Measurements from ENCODE around the gene C11orf52.

The C11orf52 gene

DNA sequence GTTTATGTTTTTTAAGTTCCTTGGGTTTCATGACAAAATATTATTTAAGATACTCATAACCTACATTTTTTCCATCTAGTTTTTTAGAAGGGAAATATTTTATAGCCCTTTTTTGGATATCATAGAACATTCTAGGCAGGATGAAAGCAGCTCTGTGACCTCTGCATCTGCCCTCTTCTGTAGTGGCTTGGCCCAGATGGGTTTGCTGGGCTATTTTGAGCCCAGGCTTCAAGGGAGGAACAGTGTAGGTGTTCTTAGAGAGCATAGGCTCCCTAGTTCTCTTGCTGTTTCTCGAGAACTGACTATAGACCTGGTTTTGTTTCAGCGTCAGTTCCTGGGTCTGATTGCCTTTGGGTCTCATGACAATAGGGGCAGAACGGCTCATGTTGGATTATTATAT is 50.6 kb downstream of the C11orf52 start:
- Histone ChIP-seq H3K4me2 (no peak overlapping the region), H3K36me3 (ENCODE audit: insufficient read depth) (no peaks in the 10 kb centered on the region), H3K9ac (no peak overlapping the region), H3K27me3 (ENCODE audit: insufficient read depth, low read depth) (no peaks in the 10 kb centered on the region), H2AFZ (ENCODE audit: low read depth) (no peak overlapping the region), H3K4me1 (ENCODE audit: low read depth, poor library complexity, severe bottlenecking) (peaks cover 14% of the 10 kb centered on the region), H3K4me3 (IDR thresholded peaks at IDR 0.05; ENCODE audit: insufficient read depth, low read depth, low read length) (no peak overlapping the region), H3K27ac (no peak overlapping the region), H3K79me2 (ENCODE audit: insufficient read depth, low read depth) (no peaks in the 10 kb centered on the region), H4K20me1 (ENCODE audit: insufficient read depth) (no peaks in the 10 kb centered on the region)
- TF ChIP-seq, protein P1, sequence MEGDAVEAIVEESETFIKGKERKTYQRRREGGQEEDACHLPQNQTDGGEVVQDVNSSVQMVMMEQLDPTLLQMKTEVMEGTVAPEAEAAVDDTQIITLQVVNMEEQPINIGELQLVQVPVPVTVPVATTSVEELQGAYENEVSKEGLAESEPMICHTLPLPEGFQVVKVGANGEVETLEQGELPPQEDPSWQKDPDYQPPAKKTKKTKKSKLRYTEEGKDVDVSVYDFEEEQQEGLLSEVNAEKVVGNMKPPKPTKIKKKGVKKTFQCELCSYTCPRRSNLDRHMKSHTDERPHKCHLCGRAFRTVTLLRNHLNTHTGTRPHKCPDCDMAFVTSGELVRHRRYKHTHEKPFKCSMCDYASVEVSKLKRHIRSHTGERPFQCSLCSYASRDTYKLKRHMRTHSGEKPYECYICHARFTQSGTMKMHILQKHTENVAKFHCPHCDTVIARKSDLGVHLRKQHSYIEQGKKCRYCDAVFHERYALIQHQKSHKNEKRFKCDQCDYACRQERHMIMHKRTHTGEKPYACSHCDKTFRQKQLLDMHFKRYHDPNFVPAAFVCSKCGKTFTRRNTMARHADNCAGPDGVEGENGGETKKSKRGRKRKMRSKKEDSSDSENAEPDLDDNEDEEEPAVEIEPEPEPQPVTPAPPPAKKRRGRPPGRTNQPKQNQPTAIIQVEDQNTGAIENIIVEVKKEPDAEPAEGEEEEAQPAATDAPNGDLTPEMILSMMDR (conservative IDR thresholded peaks at IDR 0.05; ENCODE audit: low read depth, low read length): no peak

DNA sequence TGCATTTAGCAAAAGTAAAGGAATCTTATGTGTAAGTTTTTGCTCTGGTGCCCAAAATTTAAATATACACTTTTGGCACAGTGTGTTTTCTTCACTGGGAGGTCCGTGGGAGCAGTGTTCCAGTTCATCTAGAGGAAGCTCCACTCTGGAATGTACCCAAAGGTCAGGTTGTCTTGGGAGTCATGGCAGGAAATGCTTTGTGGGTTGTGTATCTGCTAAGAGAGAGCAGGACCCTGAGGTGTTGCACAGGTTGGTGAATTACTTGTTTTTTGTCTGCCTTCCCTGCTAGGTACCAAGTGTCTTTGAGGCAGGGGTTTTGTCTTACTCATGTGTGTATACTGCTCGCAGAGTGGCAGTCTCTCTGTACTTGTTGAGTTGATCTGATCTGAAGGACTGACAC is 55.7 kb downstream of the C11orf52 start:
- no peak overlapping the region for H3K9ac ChIP-seq
- no peaks in the 10 kb centered on the region for H3K27me3 ChIP-seq (ENCODE audit: insufficient read depth, low read depth)
- TF ChIP-seq, protein P1 (conservative IDR thresholded peaks at IDR 0.05; ENCODE audit: low read depth, low read length): no peak
- no peaks in the 10 kb centered on the region for H3K79me2 ChIP-seq (ENCODE audit: insufficient read depth, low read depth)
- H3K4me3 ChIP-seq (IDR thresholded peaks at IDR 0.05; ENCODE audit: insufficient read depth, low read depth, low read length): no peak overlapping the region
- H4K20me1 ChIP-seq (ENCODE audit: insufficient read depth): no peaks in the 10 kb centered on the region
- H3K27ac ChIP-seq: no peak overlapping the region
- H3K4me2 ChIP-seq: no peak overlapping the region
- H2AFZ ChIP-seq (ENCODE audit: low read depth): no peak overlapping the region
- H3K36me3 ChIP-seq (ENCODE audit: insufficient read depth): no peaks in the 10 kb centered on the region
- peaks cover 14% of the 10 kb centered on the region for H3K4me1 ChIP-seq (ENCODE audit: low read depth, poor library complexity, severe bottlenecking)

DNA sequence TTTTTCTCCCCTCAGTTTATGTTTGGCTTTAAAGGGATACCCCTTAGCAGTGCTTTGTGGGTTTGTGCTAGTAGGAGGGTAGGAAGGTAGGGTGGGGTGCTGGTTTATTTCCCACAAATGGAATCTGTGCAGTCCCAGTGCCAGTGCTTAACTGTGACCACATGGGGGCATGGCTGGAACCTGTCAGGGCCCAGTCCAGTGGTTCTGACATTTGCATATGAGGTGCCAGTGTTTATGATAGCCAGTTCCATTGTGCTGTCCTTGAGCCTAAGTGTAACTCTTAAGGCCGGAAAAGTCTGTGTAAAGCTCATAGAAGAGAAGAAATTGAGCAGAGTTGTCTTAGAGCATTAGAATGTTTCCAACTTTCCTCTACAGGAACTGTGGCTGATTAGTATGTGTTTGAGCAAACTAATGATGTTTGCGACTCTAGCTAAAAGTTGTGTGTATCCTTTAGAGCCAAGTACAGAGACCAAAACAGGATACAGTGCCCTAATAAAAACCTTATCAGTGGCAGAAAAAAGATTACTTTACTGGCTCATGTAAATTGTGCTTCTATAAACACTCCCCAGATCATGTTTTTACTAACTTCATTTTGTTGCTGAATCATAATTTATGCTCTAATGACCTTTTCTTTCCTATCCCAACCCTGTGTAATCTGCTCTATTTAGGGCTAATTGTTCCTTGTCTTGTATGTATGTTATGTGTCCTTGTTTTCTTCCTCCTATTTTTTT is 56.5 kb downstream of the C11orf52 start:
- Histone ChIP-seq H3K36me3 (ENCODE audit: insufficient read depth) (no peaks in the 10 kb centered on the region), H3K9ac (no peak overlapping the region), H4K20me1 (ENCODE audit: insufficient read depth) (no peaks in the 10 kb centered on the region), H3K27me3 (ENCODE audit: insufficient read depth, low read depth) (no peaks in the 10 kb centered on the region), H3K4me1 (ENCODE audit: low read depth, poor library complexity, severe bottlenecking) (peaks cover 14% of the 10 kb centered on the region), H3K79me2 (ENCODE audit: insufficient read depth, low read depth) (no peaks in the 10 kb centered on the region), H3K4me3 (IDR thresholded peaks at IDR 0.05; ENCODE audit: insufficient read depth, low read depth, low read length) (no peak overlapping the region), H3K4me2 (no peak overlapping the region), H3K27ac (no peak overlapping the region), H2AFZ (ENCODE audit: low read depth) (no peak overlapping the region)
- TF ChIP-seq, protein P1 (conservative IDR thresholded peaks at IDR 0.05; ENCODE audit: low read depth, low read length): no peak

DNA sequence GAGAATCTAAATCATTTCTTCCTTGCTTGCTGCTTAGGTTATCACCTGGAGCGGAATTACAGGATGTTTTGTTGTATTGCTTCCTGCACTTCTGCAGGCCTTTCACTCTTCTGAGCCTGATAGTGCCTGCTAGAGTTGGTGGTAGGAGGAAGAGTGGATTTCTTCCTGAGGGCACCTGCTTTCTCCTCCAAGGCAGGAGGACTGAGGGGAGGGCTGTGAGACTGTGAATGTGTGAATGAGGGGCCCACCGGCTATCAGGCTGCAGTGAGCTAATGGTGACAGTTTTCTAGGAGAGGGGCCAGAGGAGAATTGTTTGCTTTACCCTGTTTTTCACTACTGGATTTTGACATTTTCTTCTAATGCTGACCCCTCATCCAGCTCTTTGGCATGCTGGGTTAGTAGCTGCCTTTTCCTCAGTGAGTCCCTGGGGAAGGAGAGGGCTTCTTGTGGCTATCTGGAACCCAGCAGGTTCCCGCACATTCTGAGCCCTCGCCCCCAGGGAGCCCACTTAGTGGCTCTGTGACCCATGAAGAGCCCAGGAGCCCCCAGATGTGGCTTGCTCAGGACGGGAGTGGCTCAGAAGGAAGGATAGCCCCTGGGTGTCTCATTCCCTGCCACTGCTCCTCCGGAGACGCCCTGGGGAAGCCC is 57.5 kb downstream of the C11orf52 start:
- Histone ChIP-seq H3K27ac (no peak overlapping the region), H3K27me3 (ENCODE audit: insufficient read depth, low read depth) (no peaks in the 10 kb centered on the region), H2AFZ (ENCODE audit: low read depth) (no peak overlapping the region), H3K4me2 (no peak overlapping the region), H3K36me3 (ENCODE audit: insufficient read depth) (no peaks in the 10 kb centered on the region), H3K4me3 (IDR thresholded peaks at IDR 0.05; ENCODE audit: insufficient read depth, low read depth, low read length) (no peak overlapping the region), H3K79me2 (ENCODE audit: insufficient read depth, low read depth) (no peaks in the 10 kb centered on the region), H3K4me1 (ENCODE audit: low read depth, poor library complexity, severe bottlenecking) (peaks cover 14% of the 10 kb centered on the region), H3K9ac (no peak overlapping the region), H4K20me1 (ENCODE audit: insufficient read depth) (no peaks in the 10 kb centered on the region)
- TF ChIP-seq, protein P1 (conservative IDR thresholded peaks at IDR 0.05; ENCODE audit: low read depth, low read length): no peak

Measured in KMS-11 (cell line).